Activated CD4-positive, alpha-beta T cell treated with anti-CD3 and anti-CD28 coated beads, Interleukin-2, amount 50 U/mL, for 4 hours (primary cell): ENCODE measurements around the gene FCN2.

ENCODE experiments used
- DNase-seq, 2 experiments: peaks; one replicate each; pipeline ENCODE4 v3.0.0-alpha.2; 2020

FCN2 gene

GRCh38 chr9:134880484-134881312 is at the start of gene FCN2:
Gene FCN2 (plus strand): TSS chr9:134880810. CDS start chr9:134880822, 12 bp downstream.
- no peak for DNase-seq

DNA sequence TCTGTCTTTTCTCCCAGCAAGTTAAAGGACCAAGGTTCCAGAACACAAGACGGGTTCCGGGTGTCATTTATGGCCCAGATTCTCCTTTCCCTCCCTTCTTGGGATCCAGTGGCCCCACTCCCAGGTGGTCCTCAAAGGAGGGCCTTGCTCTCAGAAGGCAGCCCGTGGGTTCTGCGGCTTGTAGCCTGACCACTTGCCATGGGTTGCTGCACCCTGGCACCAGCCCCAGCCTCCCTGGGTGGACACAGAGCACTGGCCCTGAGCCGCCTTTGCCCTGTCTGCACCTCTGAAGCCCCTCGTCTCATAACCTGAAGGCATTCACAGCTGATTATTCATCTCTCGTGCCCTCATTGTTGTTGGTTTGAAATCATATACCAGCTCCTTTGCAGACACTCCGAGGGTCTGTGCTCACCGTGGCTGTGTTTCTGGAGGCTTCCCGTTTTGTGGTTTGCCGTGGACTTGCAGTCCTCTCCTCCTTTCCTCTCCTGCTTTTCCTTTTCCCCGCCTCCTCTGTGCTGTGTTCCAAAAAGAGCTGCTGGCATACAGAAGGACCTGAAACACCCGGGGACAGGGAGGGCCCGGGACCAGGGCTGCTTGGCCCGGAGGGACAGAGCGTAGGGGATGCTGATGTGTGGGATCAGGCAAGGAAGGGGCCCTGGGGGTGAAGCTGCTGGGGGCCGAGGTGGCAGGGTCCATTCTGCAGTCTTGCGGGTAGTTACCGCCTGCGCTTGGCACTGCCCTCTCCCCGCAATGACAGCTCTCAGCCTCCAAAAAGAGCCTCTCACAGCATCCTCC is 49.5 kb upstream of the FCN2 start:
- DNase-seq, result no peak

DNA sequence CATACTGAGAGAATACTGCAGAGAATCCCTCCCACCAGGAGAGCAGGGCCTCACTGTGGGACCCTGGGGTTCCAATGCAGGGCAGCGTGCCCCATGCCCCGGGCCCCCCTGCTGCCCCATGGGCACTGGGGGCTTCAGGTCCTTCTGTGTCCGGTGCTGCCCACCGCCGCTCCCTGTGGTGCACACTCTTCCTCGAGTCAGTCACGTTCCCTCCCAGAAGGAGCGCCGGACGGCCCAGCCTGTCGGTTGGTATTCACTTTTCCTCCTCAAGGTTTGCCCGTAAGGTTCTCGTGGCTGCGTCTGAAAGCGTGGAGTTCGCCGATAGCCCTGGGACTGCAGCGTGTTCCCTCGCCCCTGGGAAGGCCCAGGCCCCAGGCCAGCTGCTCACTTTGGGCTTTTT is 48.1 kb upstream of the FCN2 start:
- DNase-seq, result no peak

GRCh38 chr9:134833294-134833880 is 47.2 kb upstream of the FCN2 start:
- DNase-seq, result no peak

- no peak for DNase-seq
These were observed 46.2 kb upstream of the FCN2 start for GRCh38 chr9:134834217-134834956.

GRCh38 chr9:134834957-134835419 is 45.6 kb upstream of the FCN2 start:
- no peak for DNase-seq

- DNase-seq, result no peak
These were observed 45.2 kb upstream of the FCN2 start for GRCh38 chr9:134835448-134835847.

DNA sequence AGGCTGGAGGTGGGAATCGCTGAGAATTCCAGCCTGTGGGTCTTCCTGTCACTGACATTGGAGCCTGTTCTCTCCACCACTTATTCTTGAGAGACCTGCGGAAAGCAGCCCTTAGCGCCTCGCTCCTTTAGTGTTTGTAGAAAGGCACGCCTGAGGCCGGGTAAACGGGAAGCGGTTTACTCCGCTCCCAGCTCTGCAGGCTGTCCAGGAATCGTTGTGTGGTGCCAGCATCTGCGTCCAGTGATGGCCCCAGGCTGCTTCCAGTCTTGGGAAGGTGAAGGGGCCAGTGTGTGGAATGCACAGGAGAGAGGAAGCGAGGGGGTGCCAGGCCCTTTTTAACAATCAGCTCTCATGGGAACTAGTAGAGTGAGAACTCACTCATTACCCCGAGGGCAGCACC is 44.6 kb upstream of the FCN2 start:
- no peak for DNase-seq

GRCh38 chr9:134836406-134836970 is 44.1 kb upstream of the FCN2 start:
- DNase-seq, result no peak

- DNase-seq, result no peak
These were observed 43.1 kb upstream of the FCN2 start for GRCh38 chr9:134837529-134837928.

GRCh38 chr9:134838651-134839454 is 41.8 kb upstream of the FCN2 start:
- DNase-seq, result no peak

DNA sequence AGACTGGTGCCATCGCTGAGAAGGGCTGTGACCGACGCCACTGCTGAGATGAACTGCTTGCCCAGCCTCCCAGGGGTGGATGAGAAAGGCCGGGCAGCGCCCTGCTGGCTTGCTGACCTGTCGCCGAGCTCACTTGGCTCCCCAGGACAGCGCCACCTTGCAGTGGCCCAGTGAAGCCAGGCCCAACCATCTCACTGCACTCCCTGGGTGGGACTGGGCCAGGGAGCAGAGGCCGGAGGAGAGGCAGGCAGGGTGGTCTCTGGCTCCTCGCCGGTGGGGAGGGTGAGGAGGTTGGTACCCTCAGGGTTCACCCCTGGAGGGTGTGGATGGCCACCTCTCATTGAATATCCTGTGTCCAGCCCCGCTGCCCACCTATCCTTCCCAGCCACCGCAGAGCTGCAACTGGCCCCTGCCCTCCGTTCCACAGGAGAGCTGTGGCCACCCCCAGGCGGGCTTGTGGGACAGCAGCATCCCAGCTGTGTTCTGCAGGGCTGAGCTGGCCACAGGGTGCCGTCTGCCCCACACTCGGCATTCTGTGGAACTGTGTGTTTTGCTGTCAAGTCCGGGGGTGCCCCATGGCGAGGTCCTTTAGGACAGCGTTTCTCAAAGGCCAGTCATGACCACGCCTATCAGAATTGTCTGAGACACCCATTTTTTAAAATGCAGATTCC is 41.0 kb upstream of the FCN2 start:
- no peak for DNase-seq

GRCh38 chr9:134840511-134840910 is 40.1 kb upstream of the FCN2 start:
- DNase-seq, result no peak

GRCh38 chr9:134841180-134841904 is 39.3 kb upstream of the FCN2 start:
- DNase-seq, result no peak

- DNase-seq, result no peak
These were observed 38.3 kb upstream of the FCN2 start for GRCh38 chr9:134842321-134842720.

- DNase-seq, result no peak
These were observed 36.9 kb upstream of the FCN2 start for GRCh38 chr9:134843740-134844139.

- DNase-seq, result no peak
These were observed 35.8 kb upstream of the FCN2 start for GRCh38 chr9:134844821-134845220.

DNA sequence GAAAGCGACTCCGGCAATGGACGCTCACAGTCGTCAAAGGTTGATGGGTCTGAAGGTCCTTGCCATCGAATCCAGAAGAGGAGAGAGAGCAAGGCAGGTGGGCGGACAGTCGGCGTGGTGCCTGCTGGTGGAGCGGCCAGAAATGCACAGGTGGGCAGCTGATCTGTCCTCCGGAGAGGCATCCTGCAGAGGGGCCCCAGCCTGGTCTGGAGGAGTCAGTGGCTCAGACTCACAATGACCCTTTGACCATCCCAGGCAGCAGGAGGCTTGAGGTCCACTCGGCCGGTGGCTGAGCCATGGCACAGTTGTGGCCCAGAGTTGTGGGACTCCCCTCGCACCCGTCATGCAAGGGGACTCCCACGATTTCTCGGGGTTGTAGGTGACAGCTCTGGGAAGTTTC is 34.4 kb upstream of the FCN2 start:
- DNase-seq, result no peak

DNA sequence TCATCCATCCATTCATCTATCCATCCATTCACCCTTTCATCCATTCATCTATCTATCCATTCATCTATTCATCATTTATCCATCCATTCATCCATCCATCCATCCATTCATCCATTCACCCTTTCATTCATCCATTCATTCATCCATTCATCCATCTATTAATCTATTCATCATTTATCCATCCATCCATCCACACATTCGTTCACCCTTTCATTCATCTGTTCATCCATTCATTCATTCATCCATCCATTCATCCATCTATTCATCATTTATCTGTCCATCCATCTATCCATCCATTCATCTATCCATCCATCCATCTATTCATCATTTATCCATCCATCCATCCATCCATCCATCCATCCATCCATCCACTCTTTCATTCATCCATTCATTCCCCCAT is 33.9 kb upstream of the FCN2 start:
- no peak for DNase-seq

DNA sequence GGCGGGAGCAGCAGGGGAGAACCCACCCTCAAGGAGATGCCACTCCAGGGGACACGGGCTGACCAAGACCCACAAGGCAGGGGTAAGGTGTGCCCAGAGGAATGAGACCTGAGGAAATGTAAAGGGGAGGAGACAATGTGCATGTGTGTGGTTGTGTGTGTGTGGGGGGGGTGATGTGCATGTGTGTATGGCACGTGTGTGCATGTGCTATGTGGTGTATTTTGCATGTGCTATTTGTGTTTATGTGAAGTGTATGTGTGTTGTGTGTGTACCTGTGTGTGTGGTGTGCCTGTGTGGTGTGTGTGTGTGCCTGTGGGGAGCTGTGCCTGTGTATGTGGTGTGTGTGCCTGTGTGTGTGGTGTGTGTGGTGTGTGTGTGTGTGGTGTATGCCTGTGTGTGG is 33.5 kb upstream of the FCN2 start:
- DNase-seq, result no peak
